ENCODE data around the gene RIN3.

- TF ChIP-seq, protein P1, sequence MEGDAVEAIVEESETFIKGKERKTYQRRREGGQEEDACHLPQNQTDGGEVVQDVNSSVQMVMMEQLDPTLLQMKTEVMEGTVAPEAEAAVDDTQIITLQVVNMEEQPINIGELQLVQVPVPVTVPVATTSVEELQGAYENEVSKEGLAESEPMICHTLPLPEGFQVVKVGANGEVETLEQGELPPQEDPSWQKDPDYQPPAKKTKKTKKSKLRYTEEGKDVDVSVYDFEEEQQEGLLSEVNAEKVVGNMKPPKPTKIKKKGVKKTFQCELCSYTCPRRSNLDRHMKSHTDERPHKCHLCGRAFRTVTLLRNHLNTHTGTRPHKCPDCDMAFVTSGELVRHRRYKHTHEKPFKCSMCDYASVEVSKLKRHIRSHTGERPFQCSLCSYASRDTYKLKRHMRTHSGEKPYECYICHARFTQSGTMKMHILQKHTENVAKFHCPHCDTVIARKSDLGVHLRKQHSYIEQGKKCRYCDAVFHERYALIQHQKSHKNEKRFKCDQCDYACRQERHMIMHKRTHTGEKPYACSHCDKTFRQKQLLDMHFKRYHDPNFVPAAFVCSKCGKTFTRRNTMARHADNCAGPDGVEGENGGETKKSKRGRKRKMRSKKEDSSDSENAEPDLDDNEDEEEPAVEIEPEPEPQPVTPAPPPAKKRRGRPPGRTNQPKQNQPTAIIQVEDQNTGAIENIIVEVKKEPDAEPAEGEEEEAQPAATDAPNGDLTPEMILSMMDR (IDR thresholded peaks at IDR 0.05; ENCODE audit: insufficient read depth, low read depth, low read length): no peak
- no peak for TF ChIP-seq EZH2 (IDR thresholded peaks at IDR 0.05; ENCODE audit: insufficient read depth, low read length)
Measured at GRCh38 chr14:92575061-92575747, 61.6 kb downstream of the RIN3 start.

Measured in astrocyte (in vitro differentiated cells and primary cell).